Mesenchymal stem cell (in vitro differentiated cells and primary cell): ENCODE measurements around the gene NLGN1.

Source experiments
- DNase-seq: peaks from one replicate; pipeline ENCODE4 v3.0.0-alpha.2; 2013
- H2AFZ ChIP-seq: one replicate; pipeline ENCODE4 v1.6.1; 2013; ENCODE audit warnings: low read depth, mild to moderate bottlenecking, control low read depth, inconsistent platforms, low read length, moderate library complexity
- H2AK5ac ChIP-seq: 2 replicates; pipeline ENCODE4 v1.6.1; 2013; ENCODE audit warnings: low read length, moderate library complexity, mild to moderate bottlenecking, inconsistent platforms; ENCODE audit not compliant: severe bottlenecking
- H2BK120ac ChIP-seq: one replicate; pipeline ENCODE4 v1.6.1; 2013; ENCODE audit warnings: low read depth, mild to moderate bottlenecking, inconsistent platforms, low read length, moderate library complexity
- H2BK12ac ChIP-seq, 2 experiments: one replicate each; pipeline ENCODE4 v1.6.1; 2013; ENCODE audit warnings: inconsistent platforms in 2 of 2, low read length in 2 of 2, mild to moderate bottlenecking in 2 of 2, moderate library complexity in 2 of 2, control low read depth in 1 of 2
- H2BK15ac ChIP-seq: one replicate; pipeline ENCODE4 v1.6.1; 2013; ENCODE audit warnings: mild to moderate bottlenecking, low read depth, inconsistent platforms; ENCODE audit not compliant: poor library complexity, severe bottlenecking
- H2BK5ac ChIP-seq: 2 replicates; pipeline ENCODE4 v1.6.1; 2013; ENCODE audit warnings: low read depth, mild to moderate bottlenecking, low read length, control low read depth, inconsistent platforms; ENCODE audit not compliant: poor library complexity, severe bottlenecking
- H3K14ac ChIP-seq, 2 experiments: one replicate each; pipeline ENCODE4 v1.6.1; 2013; ENCODE audit warnings: inconsistent platforms in 2 of 2, low read length in 2 of 2, control low read depth in 1 of 2, mild to moderate bottlenecking in 1 of 2, moderate library complexity in 1 of 2
- H3K18ac ChIP-seq, 2 experiments: one replicate each; pipeline ENCODE4 v1.6.1; 2013; ENCODE audit warnings: inconsistent platforms in 2 of 2, low read length in 2 of 2, control low read depth in 1 of 2, low read depth in 1 of 2, mild to moderate bottlenecking in 1 of 2
- H3K23ac ChIP-seq, 2 experiments: one replicate each; pipeline ENCODE4 v1.6.1; 2013; ENCODE audit warnings: inconsistent platforms in 2 of 2, low read length in 2 of 2, mild to moderate bottlenecking in 2 of 2, moderate library complexity in 2 of 2, control low read depth in 1 of 2
- H3K27ac ChIP-seq: 2 replicates; pipeline ENCODE4 v1.5.1; 2013; ENCODE audit warnings: mild to moderate bottlenecking, moderate library complexity, low read length, control low read depth, inconsistent platforms; ENCODE audit not compliant: poor library complexity, severe bottlenecking
- H3K27me3 ChIP-seq, 2 experiments: 2 replicates each; pipeline versions ENCODE4 v1.6.1 to v1.7.0; 2013; ENCODE audit warnings: low read length in 2 of 2, mild to moderate bottlenecking in 2 of 2, moderate library complexity in 2 of 2, control low read depth in 1 of 2, inconsistent platforms in 1 of 2; ENCODE audit not compliant: control insufficient read depth in 1 of 2, insufficient read depth in 1 of 2
- H3K36me3 ChIP-seq, 2 experiments: 2 replicates each; pipeline versions ENCODE4 v1.6.1 to v1.7.0; 2013; ENCODE audit warnings: low read length in 2 of 2, control low read depth in 1 of 2, inconsistent platforms in 1 of 2, low read depth in 1 of 2, mild to moderate bottlenecking in 1 of 2; ENCODE audit not compliant: insufficient read depth in 2 of 2, control insufficient read depth in 1 of 2
- H3K4ac ChIP-seq, 2 experiments: one replicate each; pipeline ENCODE4 v1.6.1; 2013; ENCODE audit warnings: inconsistent platforms in 2 of 2, low read length in 2 of 2, mild to moderate bottlenecking in 2 of 2, moderate library complexity in 2 of 2, control low read depth in 1 of 2, low read depth in 1 of 2
- H3K4me1 ChIP-seq: 2 replicates; pipeline ENCODE4 v1.6.1; 2013; ENCODE audit warnings: low read depth, low read length, control low read depth; ENCODE audit not compliant: control insufficient read depth, insufficient read depth
- H3K4me2 ChIP-seq: 2 replicates; pipeline ENCODE4 v1.6.1; 2013; ENCODE audit warnings: low read length, mild to moderate bottlenecking, inconsistent platforms; ENCODE audit not compliant: poor library complexity, severe bottlenecking
- H3K4me3 ChIP-seq, 2 experiments: 2 replicates each; pipeline versions ENCODE4 v1.5.1 to v1.7.0; 2013; ENCODE audit warnings: low read length in 2 of 2, mild to moderate bottlenecking in 2 of 2, control low read depth in 1 of 2, low read depth in 1 of 2; ENCODE audit not compliant: insufficient read depth in 1 of 2
- H3K79me1 ChIP-seq: replicated peaks from 2 replicates; pipeline ENCODE4 v1.6.1; 2013; ENCODE audit warnings: mild to moderate bottlenecking, control low read depth, low read length, inconsistent platforms; ENCODE audit not compliant: poor library complexity, severe bottlenecking
- H3K9ac ChIP-seq: 2 replicates; pipeline ENCODE4 v1.7.0; 2013; ENCODE audit warnings: mild to moderate bottlenecking, low read length, moderate library complexity
- H3K9me3 ChIP-seq: 2 replicates; pipeline ENCODE4 v1.7.0; 2013; ENCODE audit warnings: mild to moderate bottlenecking, low read length; ENCODE audit not compliant: control insufficient read depth
- H4K8ac ChIP-seq: one replicate; pipeline ENCODE4 v1.6.1; 2013; ENCODE audit warnings: inconsistent platforms, mild to moderate bottlenecking, low read length, moderate library complexity
- H4K91ac ChIP-seq: one replicate; pipeline ENCODE4 v1.6.1; 2013; ENCODE audit warnings: mild to moderate bottlenecking, low read length, inconsistent platforms
- WGBS: methylation state at CpG from one replicate; pipeline ENCODE4 v1.1.7; 2013; ENCODE audit warnings: mixed read lengths; 5-methylcytosine and 5-hydroxymethylcytosine counted together

NLGN1 gene

GRCh38 chr3:173939331-173939730 lies 541.8 kb downstream of the NLGN1 start:
- Histone ChIP-seq H4K8ac (no peak overlapping the region), H3K9me3 (no peaks in the 10 kb centered on the region), H3K9ac (no peak overlapping the region), H3K36me3 (no peaks in the 10 kb centered on the region), H2BK120ac (no peak overlapping the region), H4K91ac (no peak overlapping the region), H3K23ac (no peak overlapping the region), H3K14ac (no peak overlapping the region), H3K4me2 (no peak overlapping the region), H2BK12ac (no peak overlapping the region), H2AFZ (no peak overlapping the region), H3K79me1 (no peaks in the 10 kb centered on the region), H2AK5ac (no peak overlapping the region), H3K4ac (no peak overlapping the region), H3K27me3 (no peaks in the 10 kb centered on the region), H3K4me3 (no peak overlapping the region), H3K27ac (no peak overlapping the region), H2BK5ac (no peak overlapping the region), H3K4me1 (no peaks in the 10 kb centered on the region), H3K18ac (no peak overlapping the region), H2BK15ac (no peak overlapping the region)
- peak; percentile 3 for DNase-seq
- 44% methylated on average over 2 of the region's 2 CpGs for WGBS

GRCh38 chr3:173943264-173943663 lies 545.7 kb downstream of the NLGN1 start:
- no peak overlapping the region for H3K14ac ChIP-seq
- H3K4ac ChIP-seq: no peak overlapping the region
- H3K23ac ChIP-seq: no peak overlapping the region
- H3K27ac ChIP-seq: no peak overlapping the region
- H2AK5ac ChIP-seq: no peak overlapping the region
- H2AFZ ChIP-seq: no peak overlapping the region
- no peak overlapping the region for H3K4me3 ChIP-seq
- no peak overlapping the region for H2BK12ac ChIP-seq
- H2BK5ac ChIP-seq: no peak overlapping the region
- no peak overlapping the region for H2BK15ac ChIP-seq
- H3K4me1 ChIP-seq: no peaks in the 10 kb centered on the region
- no peak overlapping the region for H4K91ac ChIP-seq
- DNase-seq: no peak
- no peaks in the 10 kb centered on the region for H3K79me1 ChIP-seq
- WGBS: 75% methylated on average over 3 of the region's 3 CpGs
- no peak overlapping the region for H3K4me2 ChIP-seq
- H3K9me3 ChIP-seq: no peaks in the 10 kb centered on the region
- H3K18ac ChIP-seq: no peak overlapping the region
- H4K8ac ChIP-seq: no peak overlapping the region
- no peaks in the 10 kb centered on the region for H3K36me3 ChIP-seq
- H3K9ac ChIP-seq: no peak overlapping the region
- H3K27me3 ChIP-seq: no peaks in the 10 kb centered on the region
- no peak overlapping the region for H2BK120ac ChIP-seq

GRCh38 chr3:173945170-173945569 lies 547.6 kb downstream of the NLGN1 start:
- no peak overlapping the region for H3K9ac ChIP-seq
- H2BK15ac ChIP-seq: no peak overlapping the region
- H3K27ac ChIP-seq: no peak overlapping the region
- H3K4ac ChIP-seq: no peak overlapping the region
- no peak overlapping the region for H4K91ac ChIP-seq
- no peak overlapping the region for H4K8ac ChIP-seq
- no peaks in the 10 kb centered on the region for H3K4me1 ChIP-seq
- H2BK12ac ChIP-seq: no peak overlapping the region
- H3K9me3 ChIP-seq: no peaks in the 10 kb centered on the region
- WGBS: no CpG with 5 or more reads among the region's 1 CpG
- H3K23ac ChIP-seq: no peak overlapping the region
- H3K4me2 ChIP-seq: no peak overlapping the region
- H3K79me1 ChIP-seq: no peaks in the 10 kb centered on the region
- no peak overlapping the region for H2BK5ac ChIP-seq
- H2AK5ac ChIP-seq: no peak overlapping the region
- H2BK120ac ChIP-seq: no peak overlapping the region
- no peak overlapping the region for H2AFZ ChIP-seq
- no peak overlapping the region for H3K14ac ChIP-seq
- H3K36me3 ChIP-seq: no peaks in the 10 kb centered on the region
- no peak for DNase-seq
- no peaks in the 10 kb centered on the region for H3K27me3 ChIP-seq
- H3K18ac ChIP-seq: no peak overlapping the region
- H3K4me3 ChIP-seq: no peak overlapping the region

GRCh38 chr3:173945806-173946205 lies 548.3 kb downstream of the NLGN1 start:
- H3K23ac ChIP-seq: no peak overlapping the region
- no peak overlapping the region for H3K4me2 ChIP-seq
- H2AK5ac ChIP-seq: no peak overlapping the region
- H3K27me3 ChIP-seq: no peaks in the 10 kb centered on the region
- no peaks in the 10 kb centered on the region for H3K9me3 ChIP-seq
- no peak overlapping the region for H3K4me3 ChIP-seq
- no peak overlapping the region for H3K9ac ChIP-seq
- no CpG with 5 or more reads among the region's 1 CpG for WGBS
- H2BK12ac ChIP-seq: no peak overlapping the region
- no peak overlapping the region for H4K8ac ChIP-seq
- H3K18ac ChIP-seq: no peak overlapping the region
- no peak overlapping the region for H2BK15ac ChIP-seq
- H3K4me1 ChIP-seq: no peaks in the 10 kb centered on the region
- no peak overlapping the region for H4K91ac ChIP-seq
- no peak overlapping the region for H3K27ac ChIP-seq
- no peak overlapping the region for H3K4ac ChIP-seq
- H3K14ac ChIP-seq: no peak overlapping the region
- H3K36me3 ChIP-seq: no peaks in the 10 kb centered on the region
- no peak for DNase-seq
- no peaks in the 10 kb centered on the region for H3K79me1 ChIP-seq
- H2BK5ac ChIP-seq: no peak overlapping the region
- no peak overlapping the region for H2BK120ac ChIP-seq
- H2AFZ ChIP-seq: no peak overlapping the region
